ENCODE measurements around the gene PLEKHG2. TPM values are rescaled to one million over a fixed set of nuclear protein-coding genes. Genes with fewer than 3 reads are reported as not detected.

PLEKHG2 gene
- total and polyA plus RNA-seq, 4 donors = 2.1 to 4.5 (median 3.0) TPM

- peak overlapping the region; percentile 74 to 75 for H3K9ac ChIP-seq (ENCODE audit: low read depth in 1 of 2, low read length in 2 of 2)
- H3K4me3 ChIP-seq (ENCODE audit: low read depth in 1 of 3, low read length in 3 of 3) = peak overlapping the region; percentile 35 to 57 (median 36)
- peaks cover 18 to 39% (median 29%) of the 10 kb centered on the region in 4 donors for H3K4me1 ChIP-seq (ENCODE audit: control insufficient read depth in 4 of 4, insufficient read depth in 4 of 4, low read length in 3 of 4)
- peak; percentile 74 for DNase-seq (ENCODE audit: low spot score)
- no peaks in the 10 kb centered on the region for H3K9me3 ChIP-seq (ENCODE audit: control insufficient read depth in 4 of 4, low read length in 3 of 4)
- H3K36me3 ChIP-seq (ENCODE audit: control insufficient read depth in 4 of 4, insufficient read depth in 3 of 4, low read depth in 1 of 4, low read length in 3 of 4) = peaks cover 0 to under 1% (median 0%) of the 10 kb centered on the region in 4 donors
- no peak for TF ChIP-seq ATF3 (IDR thresholded peaks at IDR 0.05)
- TF ChIP-seq YY1 (IDR thresholded peaks at IDR 0.05) = peak; percentile 57
- peak; percentile 74 for TF ChIP-seq REST (IDR thresholded peaks at IDR 0.05)
- peak in 1 of 2 donors; percentile 88 for TF ChIP-seq JUND (IDR thresholded peaks at IDR 0.05)
- no peak for TF ChIP-seq FOXA2 (IDR thresholded peaks at IDR 0.05)
- TF ChIP-seq GABPA (IDR thresholded peaks at IDR 0.05 in 1 of 2, conservative IDR thresholded peaks at IDR 0.05 in 1 of 2) = peak; percentile 54 to 83
- no peak for TF ChIP-seq SP1 (IDR thresholded peaks at IDR 0.05)
- peak; percentile 99 for TF ChIP-seq EGR1 (IDR thresholded peaks at IDR 0.05; ENCODE audit: low read depth in 2 of 2)
- peak in 1 of 2 donors; percentile 42 for TF ChIP-seq HNF4A (conservative IDR thresholded peaks at IDR 0.05)
- peak; percentile 70 for TF ChIP-seq ZBTB33 (IDR thresholded peaks at IDR 0.05)
- TF ChIP-seq RAD21 (IDR thresholded peaks at IDR 0.05) = peak in 1 of 2 donors; percentile 10
- TF ChIP-seq RXRA (IDR thresholded peaks at IDR 0.05) = peak in 1 of 2 donors; percentile 44
- H3K27me3 ChIP-seq (ENCODE audit: control insufficient read depth in 4 of 4, insufficient read depth in 4 of 4, low read length in 3 of 4) = no peaks in the 10 kb centered on the region
- peak overlapping the region; percentile 96 to 98 for H3K27ac ChIP-seq (ENCODE audit: low read depth in 1 of 2, low read length in 2 of 2)
- WGBS = 1% methylated on average over 59 of the region's 59 CpGs
These were observed 9.8 kb upstream of the PLEKHG2 start for GRCh38 chr19:39402346-39403300.

- no peaks in the 10 kb centered on the region for H3K9me3 ChIP-seq (ENCODE audit: control insufficient read depth in 4 of 4, low read length in 3 of 4)
- peak overlapping the region; percentile 20 to 36 (median 35) for H3K4me3 ChIP-seq (ENCODE audit: low read depth in 1 of 3, low read length in 3 of 3)
- H3K9ac ChIP-seq (ENCODE audit: low read depth in 1 of 2, low read length in 2 of 2) = peak overlapping the region; percentile 74 to 75
- 46% methylated on average over 43 of the region's 43 CpGs for WGBS
- H3K27me3 ChIP-seq (ENCODE audit: control insufficient read depth in 4 of 4, insufficient read depth in 4 of 4, low read length in 3 of 4) = no peaks in the 10 kb centered on the region
- peaks cover 12 to 29% (median 21%) of the 10 kb centered on the region in 4 donors for H3K4me1 ChIP-seq (ENCODE audit: control insufficient read depth in 4 of 4, insufficient read depth in 4 of 4, low read length in 3 of 4)
- peaks cover 0 to 9% (median 0%) of the 10 kb centered on the region in 4 donors for H3K36me3 ChIP-seq (ENCODE audit: control insufficient read depth in 4 of 4, insufficient read depth in 3 of 4, low read depth in 1 of 4, low read length in 3 of 4)
- peak overlapping the region; percentile 96 to 98 for H3K27ac ChIP-seq (ENCODE audit: low read depth in 1 of 2, low read length in 2 of 2)
- DNase-seq (ENCODE audit: low spot score) = peak; percentile 68
- peak in 1 of 2 donors; percentile 30 for TF ChIP-seq EGR1 (IDR thresholded peaks at IDR 0.05; ENCODE audit: low read depth in 2 of 2)
- no peak for TF ChIP-seq NR2F2 (IDR thresholded peaks at IDR 0.05)
- TF ChIP-seq HNF4G (IDR thresholded peaks at IDR 0.05) = no peak
- no peak for TF ChIP-seq GABPA (IDR thresholded peaks at IDR 0.05 in 1 of 2, conservative IDR thresholded peaks at IDR 0.05 in 1 of 2)
- no peak for TF ChIP-seq CTCF (IDR thresholded peaks at IDR 0.05; ENCODE audit: low read depth, low read length, missing input control)
- no peak for TF ChIP-seq HNF4A (conservative IDR thresholded peaks at IDR 0.05)
- no peak for TF ChIP-seq RAD21 (IDR thresholded peaks at IDR 0.05)
- no peak for TF ChIP-seq TAF1 (conservative IDR thresholded peaks at IDR 0.05)
- no peak for TF ChIP-seq YY1 (IDR thresholded peaks at IDR 0.05)
- no peak for TF ChIP-seq ZBTB33 (IDR thresholded peaks at IDR 0.05)
- TF ChIP-seq ATF3 (IDR thresholded peaks at IDR 0.05) = no peak
- TF ChIP-seq SP1 (IDR thresholded peaks at IDR 0.05) = peak; percentile 70
- no peak for TF ChIP-seq FOXA1 (IDR thresholded peaks at IDR 0.05)
These were observed 8.8 kb upstream of the PLEKHG2 start for GRCh38 chr19:39403331-39404312.
